Central memory CD8-positive, alpha-beta T cell (primary cell): ENCODE measurements around the gene SCLY.
"Not testable (repeated sequence)": the region's sequence is repeated elsewhere in the genome, so short reads cannot be mapped to it uniquely, and the experiment has no call there.

Source experiments
- ATAC-seq: fragments of 150-1000 bp; cut with Tn5 transposase; replicated peaks from 2 replicates; pipeline ENCODE4 v1.10.0; 2022; ENCODE audit warnings: mild to moderate bottlenecking, moderate FRiP score, moderate number of reproducible peaks; ENCODE audit not compliant: poor library complexity, severe bottlenecking; ENCODE audit errors: extremely low read depth
- DNase-seq, 2 donors: peaks; one replicate each; pipeline ENCODE4 v3.0.0; 2021; ENCODE audit warnings: low spot score in 2 of 2
- H3K27ac Mint-ChIP-seq: one replicate; pipeline ENCODE4 v1.8.0; 2022; ENCODE audit warnings: low read depth, mild to moderate bottlenecking, moderate library complexity, mixed read lengths
- H3K27me3 Mint-ChIP-seq: one replicate; pipeline ENCODE4 v1.8.0; 2022; ENCODE audit warnings: mixed read lengths
- H3K36me3 Mint-ChIP-seq: one replicate; pipeline ENCODE4 v1.8.0; 2022; ENCODE audit warnings: mild to moderate bottlenecking, moderate library complexity, mixed read lengths; ENCODE audit not compliant: insufficient read depth
- H3K4me1 Mint-ChIP-seq: one replicate; pipeline ENCODE4 v1.8.0; 2022; ENCODE audit warnings: mixed read lengths
- H3K4me3 Mint-ChIP-seq: one replicate; pipeline ENCODE4 v1.8.0; 2022; ENCODE audit warnings: mild to moderate bottlenecking, moderate library complexity, mixed read lengths
- H3K9me3 Mint-ChIP-seq: one replicate; pipeline ENCODE4 v1.8.0; 2022; ENCODE audit warnings: mixed read lengths

Gene SCLY

DNA sequence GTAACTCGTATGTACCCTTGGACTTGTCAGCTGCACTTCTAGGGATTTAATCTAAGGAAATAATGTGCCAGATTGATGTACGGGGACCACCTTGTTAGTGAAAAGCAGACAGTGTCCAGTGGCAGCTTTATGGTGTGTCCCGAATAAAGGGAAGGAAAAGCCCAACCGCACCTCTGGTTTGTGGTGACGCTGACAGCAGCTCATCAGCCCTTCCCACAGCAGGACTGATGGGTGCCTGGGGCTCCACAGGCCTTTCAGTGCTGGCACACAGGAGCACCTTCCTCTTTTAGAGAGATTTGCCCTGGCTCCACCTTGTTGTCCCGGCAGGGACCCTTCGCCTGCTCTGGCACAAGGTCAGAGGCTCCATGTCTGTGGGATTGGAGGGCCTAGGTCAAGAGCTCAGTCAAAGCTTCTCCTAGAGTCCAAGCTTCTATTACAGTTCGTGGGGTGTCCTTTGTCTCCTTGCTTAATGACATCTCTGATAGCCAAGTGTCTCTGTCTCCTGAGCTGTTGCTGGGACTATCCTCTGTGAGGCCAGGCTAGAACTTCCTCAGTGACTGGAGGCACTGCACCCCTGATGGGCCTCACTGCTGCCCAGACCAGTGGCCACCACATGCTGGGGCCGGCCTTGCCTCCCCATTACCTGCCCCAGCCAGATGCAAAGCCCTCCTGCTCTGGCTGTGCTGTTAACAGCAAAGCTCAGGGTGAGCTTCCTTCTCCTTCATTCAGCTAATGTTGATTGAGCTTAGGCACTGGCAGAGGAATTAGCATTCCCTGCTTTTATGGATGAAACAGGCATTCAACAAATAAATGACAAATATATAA is 33.0 kb upstream of the SCLY start:
- DNase-seq (no peak), ATAC-seq (no peak)
- Mint-ChIP-seq H3K27me3 (no peaks in the 10 kb centered on the region), H3K9me3 (no peaks in the 10 kb centered on the region), H3K4me1 (peaks cover 6% of the 10 kb centered on the region), H3K36me3 (peaks cover 13% of the 10 kb centered on the region), H3K27ac (no peak overlapping the region), H3K4me3 (no peak overlapping the region)

DNA sequence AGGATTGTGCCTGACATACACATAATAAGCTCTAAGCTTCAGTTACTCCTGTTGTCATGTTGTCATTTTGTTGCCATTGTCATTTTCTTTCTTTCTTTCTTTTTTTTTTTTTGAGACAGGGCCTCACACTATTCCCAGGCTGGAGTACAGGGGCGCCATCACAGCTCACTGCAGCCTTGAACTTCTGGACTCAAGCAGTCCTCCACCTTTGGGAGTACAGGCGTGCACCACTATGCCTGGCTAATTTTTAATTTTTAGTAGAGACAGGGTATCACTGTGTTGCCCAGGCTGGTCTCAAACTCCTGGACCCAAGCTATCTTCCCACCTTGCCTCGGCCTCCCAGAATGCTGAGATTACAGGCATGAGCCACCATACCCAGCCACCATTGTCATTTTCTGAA is 30.9 kb upstream of the SCLY start:
- DNase-seq, result no peak
- no peak overlapping the region for H3K27ac Mint-ChIP-seq
- H3K9me3 Mint-ChIP-seq, result no peaks in the 10 kb centered on the region
- H3K27me3 Mint-ChIP-seq, result no peaks in the 10 kb centered on the region
- peaks cover 16% of the 10 kb centered on the region for H3K36me3 Mint-ChIP-seq
- no peak for ATAC-seq
- no peak overlapping the region for H3K4me3 Mint-ChIP-seq
- H3K4me1 Mint-ChIP-seq, result peaks cover 6% of the 10 kb centered on the region

DNA sequence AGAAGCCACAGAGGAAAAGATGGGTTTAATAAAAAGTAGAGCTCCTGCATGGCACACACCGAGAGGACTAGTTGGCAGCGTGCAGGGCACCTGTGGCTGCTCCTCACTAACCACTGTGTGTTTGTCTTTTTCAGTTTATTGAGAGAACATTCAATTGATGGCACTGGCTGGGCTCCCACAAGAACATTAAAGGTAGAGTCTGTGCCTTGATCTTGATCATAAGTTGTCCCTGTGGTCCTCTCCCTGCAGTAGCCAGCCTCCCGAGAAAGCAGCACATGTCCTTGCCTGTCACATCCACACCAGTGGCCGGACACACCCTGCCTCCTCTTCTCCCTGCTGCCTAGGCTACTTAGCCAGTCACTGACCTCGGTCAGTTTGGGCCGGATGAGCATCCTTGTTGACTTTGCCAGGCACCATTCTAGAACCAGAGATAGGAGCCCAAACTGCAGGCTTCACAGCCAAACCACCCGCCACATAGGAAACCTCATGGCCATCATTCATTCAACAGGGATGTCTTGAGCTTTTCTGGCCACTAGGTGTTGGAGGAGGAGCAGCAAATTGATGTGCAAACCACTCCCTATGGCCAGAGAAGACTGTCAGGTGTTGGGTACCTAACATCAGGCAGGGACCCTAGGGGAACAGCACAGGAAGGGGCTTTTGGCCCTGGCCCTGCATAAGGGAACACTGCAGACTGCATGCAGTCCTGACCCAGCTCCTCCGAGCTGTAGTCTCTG is 30.2 kb upstream of the SCLY start:
- Mint-ChIP-seq H3K27ac (no peak overlapping the region), H3K36me3 (peaks cover 18% of the 10 kb centered on the region), H3K4me1 (no peaks in the 10 kb centered on the region), H3K27me3 (no peaks in the 10 kb centered on the region), H3K9me3 (no peaks in the 10 kb centered on the region), H3K4me3 (no peak overlapping the region)
- DNase-seq, result no peak
- ATAC-seq, result no peak

DNA sequence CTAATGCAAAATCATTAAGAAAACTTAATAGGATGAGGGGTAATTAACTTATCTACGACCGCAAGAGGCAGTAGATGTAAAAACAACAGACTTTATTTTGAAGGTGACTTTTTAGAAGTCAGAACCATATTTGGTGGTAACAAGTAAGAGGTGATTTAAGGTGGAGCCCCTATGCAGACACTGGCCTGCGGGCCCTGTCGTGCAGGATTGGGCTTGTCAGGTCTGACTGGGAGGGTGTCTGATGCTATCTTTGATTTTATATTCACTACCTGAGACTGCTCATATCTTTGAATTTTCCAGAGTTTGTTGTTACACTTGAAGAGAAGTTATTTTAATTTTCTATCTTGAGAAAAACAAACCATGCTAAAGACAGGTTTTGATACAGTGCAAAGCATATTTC is 29.1 kb upstream of the SCLY start:
- Mint-ChIP-seq H3K9me3 (no peaks in the 10 kb centered on the region), H3K27me3 (no peaks in the 10 kb centered on the region), H3K36me3 (peaks cover 23% of the 10 kb centered on the region), H3K27ac (no peak overlapping the region), H3K4me3 (no peak overlapping the region), H3K4me1 (no peaks in the 10 kb centered on the region)
- ATAC-seq, result no peak
- no peak for DNase-seq

DNA sequence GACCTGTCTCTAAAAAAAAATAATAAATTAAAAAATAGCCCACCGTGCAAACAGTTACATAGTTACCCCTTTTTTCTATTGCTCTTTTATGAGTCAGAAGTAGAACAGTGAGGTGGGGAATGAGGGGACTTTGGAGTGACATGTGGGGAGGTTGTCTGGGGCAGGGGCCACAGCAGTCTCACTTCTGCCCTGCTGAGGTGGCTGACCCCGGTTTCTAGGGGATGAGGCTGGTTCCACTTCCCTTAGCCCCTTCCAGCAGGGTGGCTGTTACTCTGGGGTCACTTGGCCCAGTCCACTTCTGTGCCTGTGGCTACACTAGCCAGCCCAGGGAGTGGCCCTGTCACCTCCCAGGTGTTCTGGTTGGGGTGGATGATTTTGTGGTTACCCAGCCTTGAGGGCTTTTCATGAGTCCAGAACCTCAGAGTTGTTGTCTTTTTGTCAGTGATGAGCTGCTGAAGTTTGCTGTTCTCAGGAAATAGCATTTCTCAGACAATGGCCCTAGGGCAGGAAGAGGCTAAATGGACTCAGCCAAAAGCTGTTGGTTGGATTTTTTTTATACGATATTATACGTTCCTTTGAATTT is 28.0 kb upstream of the SCLY start:
- ATAC-seq (no peak), DNase-seq (no peak)
- Mint-ChIP-seq H3K36me3 (peaks cover 21% of the 10 kb centered on the region), H3K27me3 (no peaks in the 10 kb centered on the region), H3K4me1 (no peaks in the 10 kb centered on the region), H3K4me3 (no peak overlapping the region), H3K9me3 (no peaks in the 10 kb centered on the region), H3K27ac (no peak overlapping the region)

DNA sequence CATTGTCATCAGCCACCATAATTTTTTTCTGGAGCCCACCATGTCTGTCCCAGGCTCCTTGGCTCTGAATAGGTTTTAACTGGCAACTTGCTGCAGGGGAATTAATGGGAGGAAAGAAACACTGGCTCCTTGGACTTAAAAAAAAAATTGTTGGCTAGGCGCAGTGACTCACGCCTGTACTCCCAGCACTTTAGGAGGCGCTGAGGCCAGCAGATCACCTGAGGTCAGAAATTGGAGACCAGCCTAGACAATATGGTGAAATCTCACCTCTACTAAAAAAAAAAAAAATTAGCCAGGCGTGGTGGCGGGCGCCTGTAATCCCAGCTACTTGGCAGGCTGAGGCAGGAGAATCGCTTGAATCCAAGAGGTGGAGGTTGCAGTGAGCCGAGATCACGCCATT is 26.8 kb upstream of the SCLY start:
- not testable (repeated sequence) for H3K9me3 Mint-ChIP-seq, H3K4me1 Mint-ChIP-seq, DNase-seq, H3K27me3 Mint-ChIP-seq, H3K4me3 Mint-ChIP-seq, H3K27ac Mint-ChIP-seq, ATAC-seq
- peaks cover 24% of the 10 kb centered on the region for H3K36me3 Mint-ChIP-seq

DNA sequence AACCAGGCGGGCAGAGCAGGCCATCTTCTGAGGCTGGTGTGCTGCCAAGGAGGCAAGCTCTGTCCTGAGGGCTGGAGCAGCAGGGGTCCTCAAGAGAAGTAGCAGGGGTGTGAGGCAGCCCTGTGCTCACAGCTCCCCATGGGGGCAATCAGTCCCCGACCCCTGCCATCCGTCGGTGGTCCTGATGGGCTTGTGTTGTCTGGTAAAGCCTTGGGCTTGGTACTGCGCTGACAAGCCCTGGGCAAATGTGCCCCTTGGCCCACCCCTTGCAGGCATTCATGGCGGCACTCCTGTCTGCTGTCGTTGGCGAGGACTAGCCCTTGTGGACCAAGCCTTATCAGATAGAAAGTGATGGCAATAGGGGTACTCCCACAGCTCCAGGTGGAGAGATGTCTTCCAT is 22.6 kb upstream of the SCLY start:
- Mint-ChIP-seq H3K4me1 (no peaks in the 10 kb centered on the region), H3K27me3 (no peaks in the 10 kb centered on the region), H3K9me3 (no peaks in the 10 kb centered on the region), H3K36me3 (peaks cover 25% of the 10 kb centered on the region), H3K27ac (no peak overlapping the region), H3K4me3 (no peak overlapping the region)
- no peak for ATAC-seq
- DNase-seq, result no peak

DNA sequence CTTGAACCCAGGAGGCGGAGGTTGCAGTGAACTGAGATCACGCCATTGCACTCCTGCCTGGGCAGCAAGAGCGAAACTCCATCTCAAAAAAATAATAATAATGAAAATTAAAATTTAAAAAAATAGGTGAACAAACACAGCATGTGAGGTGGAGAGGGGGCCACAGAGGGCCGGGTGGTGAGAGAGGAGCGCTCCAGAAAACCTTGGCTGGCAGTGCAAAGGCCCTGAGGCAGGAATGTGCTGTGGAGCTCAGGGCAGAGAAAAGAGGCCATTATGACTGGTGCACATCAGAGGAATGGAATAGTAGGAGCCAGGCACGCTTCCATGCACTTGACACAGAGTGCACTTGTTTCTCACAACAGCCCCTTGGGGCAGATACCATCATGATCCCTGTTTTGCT is 21.6 kb upstream of the SCLY start:
- no peaks in the 10 kb centered on the region for H3K4me1 Mint-ChIP-seq
- DNase-seq (no peak), ATAC-seq (no peak)
- H3K9me3 Mint-ChIP-seq, result no peaks in the 10 kb centered on the region
- peaks cover 28% of the 10 kb centered on the region for H3K36me3 Mint-ChIP-seq
- no peaks in the 10 kb centered on the region for H3K27me3 Mint-ChIP-seq
- no peak overlapping the region for H3K27ac Mint-ChIP-seq
- no peak overlapping the region for H3K4me3 Mint-ChIP-seq

DNA sequence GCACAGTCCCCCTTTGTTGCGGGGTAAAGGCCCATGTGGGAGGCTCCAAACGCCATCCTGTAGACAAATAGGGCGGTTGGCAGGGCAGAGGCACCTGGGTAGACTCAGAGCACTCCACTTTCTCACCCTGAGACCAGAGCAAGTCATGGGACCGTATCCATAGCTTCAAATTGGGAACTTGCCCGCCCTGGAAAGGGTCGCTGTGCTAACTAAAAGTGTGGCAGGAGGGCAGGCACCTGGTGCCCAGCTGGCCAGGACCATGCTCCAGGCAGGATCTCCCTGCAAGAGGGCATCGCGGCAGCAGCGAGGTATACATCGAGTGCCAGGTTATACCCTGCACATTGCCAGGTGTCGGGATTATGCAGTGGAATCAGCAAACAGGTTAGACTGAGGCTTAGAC is 20.8 kb upstream of the SCLY start:
- DNase-seq (no peak), ATAC-seq (no peak)
- peaks cover 25% of the 10 kb centered on the region for H3K36me3 Mint-ChIP-seq
- H3K4me1 Mint-ChIP-seq, result no peaks in the 10 kb centered on the region
- H3K27me3 Mint-ChIP-seq, result no peaks in the 10 kb centered on the region
- H3K9me3 Mint-ChIP-seq, result no peaks in the 10 kb centered on the region
- no peak overlapping the region for H3K4me3 Mint-ChIP-seq
- H3K27ac Mint-ChIP-seq, result no peak overlapping the region

DNA sequence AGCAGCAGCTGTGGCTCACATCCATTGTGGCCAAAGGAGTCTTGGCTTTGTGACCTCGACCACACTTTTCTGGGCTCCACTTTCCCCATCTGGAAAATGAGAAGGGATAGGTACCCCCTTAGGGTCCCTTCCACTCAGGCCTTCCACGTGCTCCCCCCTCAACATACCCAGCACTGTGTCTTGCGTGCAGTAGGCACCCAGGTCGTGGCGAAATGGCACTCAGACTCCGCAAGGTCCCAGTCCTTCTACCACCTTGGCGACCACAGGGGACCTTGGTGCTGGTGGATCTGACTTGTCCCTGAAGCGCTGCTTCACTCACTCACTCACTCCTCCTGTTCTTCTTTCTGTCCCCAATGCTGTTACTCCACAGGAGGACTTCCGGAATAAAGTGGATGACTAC is 19.9 kb upstream of the SCLY start:
- peaks cover 22% of the 10 kb centered on the region for H3K36me3 Mint-ChIP-seq
- H3K4me3 Mint-ChIP-seq, result no peak overlapping the region
- DNase-seq, result no peak
- no peak overlapping the region for H3K27ac Mint-ChIP-seq
- H3K27me3 Mint-ChIP-seq, result no peaks in the 10 kb centered on the region
- ATAC-seq, result no peak
- no peaks in the 10 kb centered on the region for H3K4me1 Mint-ChIP-seq
- H3K9me3 Mint-ChIP-seq, result no peaks in the 10 kb centered on the region

DNA sequence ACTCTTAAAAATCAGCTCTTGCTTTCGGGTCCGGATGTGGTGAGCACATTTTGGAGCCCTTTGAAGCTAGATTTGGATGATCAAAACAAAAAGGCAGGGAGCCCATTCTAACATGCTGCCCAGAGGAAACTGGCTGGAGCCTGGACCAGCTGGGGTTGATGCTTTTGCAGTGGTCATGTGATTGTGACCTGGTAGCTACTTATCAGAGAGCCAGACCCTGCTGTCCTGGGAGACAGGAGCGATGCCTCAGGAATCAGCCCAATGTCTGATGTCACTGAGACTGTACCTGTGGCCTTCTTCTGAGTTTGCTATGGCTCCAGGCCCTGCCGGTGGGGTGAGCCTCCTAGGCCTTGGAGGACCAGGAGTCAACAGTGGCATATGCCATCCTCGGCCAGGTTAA is 18.7 kb upstream of the SCLY start:
- DNase-seq (no peak), ATAC-seq (no peak)
- Mint-ChIP-seq H3K4me3 (no peak overlapping the region), H3K36me3 (peaks cover 18% of the 10 kb centered on the region), H3K9me3 (peaks cover under 1% of the 10 kb centered on the region), H3K27ac (no peak overlapping the region), H3K27me3 (no peaks in the 10 kb centered on the region), H3K4me1 (no peaks in the 10 kb centered on the region)

DNA sequence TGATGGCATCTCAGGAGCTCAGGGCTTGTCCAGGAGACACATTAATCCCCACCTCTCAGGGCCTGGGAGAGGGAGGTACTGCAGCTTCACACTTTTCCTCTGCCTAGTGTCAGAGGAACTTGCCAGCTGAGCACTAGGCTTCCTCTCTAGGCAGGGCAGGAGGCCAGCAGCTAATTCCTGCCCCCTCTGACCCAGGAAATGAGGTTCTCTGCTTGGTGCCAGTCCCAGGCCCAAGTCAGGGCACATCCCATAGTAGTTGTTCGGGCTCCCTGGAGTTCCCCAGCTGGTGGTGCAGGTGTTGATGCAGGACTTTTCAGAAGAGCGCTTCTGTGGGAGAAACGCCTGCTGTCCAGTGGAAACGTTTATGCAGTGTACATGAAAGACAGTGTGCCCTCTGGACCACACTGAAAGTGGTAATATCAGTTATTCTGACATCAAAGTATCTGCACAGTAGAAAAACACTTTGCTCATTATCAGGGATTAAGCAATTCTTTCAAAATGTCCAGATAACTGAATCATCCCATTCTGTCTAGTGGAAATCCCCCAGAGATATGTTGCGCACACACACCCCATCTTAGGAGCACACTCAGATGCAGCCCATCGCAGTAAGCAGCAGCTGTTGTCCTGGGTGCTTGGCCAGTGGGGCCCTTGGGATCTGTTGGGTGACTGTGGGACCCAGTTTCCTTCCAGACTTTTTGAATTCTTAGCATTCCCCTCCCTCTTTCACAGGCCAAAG is 17.8 kb upstream of the SCLY start:
- Mint-ChIP-seq H3K27ac (no peak overlapping the region), H3K4me1 (no peaks in the 10 kb centered on the region), H3K9me3 (peaks cover 8% of the 10 kb centered on the region), H3K4me3 (no peak overlapping the region), H3K36me3 (peaks cover 16% of the 10 kb centered on the region), H3K27me3 (no peaks in the 10 kb centered on the region)
- no peak for DNase-seq
- no peak for ATAC-seq
